SK-N-SH (cell line): ENCODE results near the gene GNAZ.

Source experiments
- CHD2 ChIP-seq: fragments of 150-350 bp; IDR thresholded peaks from 2 replicates; pipeline ENCODE4 v1.6.1; 2018; ENCODE audit warnings: low read length; ENCODE audit not compliant: partially characterized antibody
- CTCF ChIP-seq: fragments of 200-600 bp; sonication (generic); IDR thresholded peaks from 2 replicates; pipeline ENCODE4 v1.6.1; 2017; ENCODE audit warnings: antibody characterized with exemption, mild to moderate bottlenecking, moderate library complexity
- ELF1 ChIP-seq: IDR thresholded peaks from 2 replicates; pipeline ENCODE4 v1.4.0; 2012
- FOXM1 ChIP-seq: IDR thresholded peaks from 2 replicates; pipeline ENCODE4 v1.4.0; 2012; ENCODE audit warnings: low read depth, mild to moderate bottlenecking
- POLR2AphosphoS5 ChIP-seq: IDR thresholded peaks from 2 replicates; pipeline ENCODE4 v1.6.1; 2012; ENCODE audit warnings: low read depth, low read length
- RFX5 ChIP-seq: IDR thresholded peaks from 2 replicates; pipeline ENCODE4 v1.6.1; 2012; ENCODE audit warnings: mild to moderate bottlenecking, improper control_type of control experiment, low read length
- RXRA ChIP-seq: IDR thresholded peaks from 2 replicates; pipeline ENCODE4 v1.4.0; 2012; ENCODE audit warnings: low read depth, mild to moderate bottlenecking, borderline replicate concordance
- TAF1 ChIP-seq: IDR thresholded peaks from 2 replicates; pipeline ENCODE4 v1.6.1; 2012; ENCODE audit warnings: low read depth, mild to moderate bottlenecking, low read length, moderate library complexity, borderline replicate concordance

- TF ChIP-seq POLR2AphosphoS5 (no peak), CHD2 (no peak), ELF1 (no peak), RXRA (no peak), CTCF (no peak), TAF1 (no peak), RFX5 (no peak), FOXM1 (no peak)
These were observed 45.0 kb downstream of the GNAZ start for GRCh38 chr22:23115369-23115768.
